HG03575 (cell line): ENCODE results near the gene ADIPOR1.
"Not testable (repeated sequence)": the region's sequence is repeated elsewhere in the genome, so short reads cannot be mapped to it uniquely, and the experiment has no call there.

Experiments used
- ATAC-seq: cut with Tn5 transposase; IDR thresholded peaks from one replicate; pipeline ENCODE4 v1.9.1; 2021; ENCODE audit not compliant: unreplicated experiment, insufficient number of reproducible peaks, low FRiP score; ENCODE audit errors: extremely low read depth

The ADIPOR1 gene, protein sequence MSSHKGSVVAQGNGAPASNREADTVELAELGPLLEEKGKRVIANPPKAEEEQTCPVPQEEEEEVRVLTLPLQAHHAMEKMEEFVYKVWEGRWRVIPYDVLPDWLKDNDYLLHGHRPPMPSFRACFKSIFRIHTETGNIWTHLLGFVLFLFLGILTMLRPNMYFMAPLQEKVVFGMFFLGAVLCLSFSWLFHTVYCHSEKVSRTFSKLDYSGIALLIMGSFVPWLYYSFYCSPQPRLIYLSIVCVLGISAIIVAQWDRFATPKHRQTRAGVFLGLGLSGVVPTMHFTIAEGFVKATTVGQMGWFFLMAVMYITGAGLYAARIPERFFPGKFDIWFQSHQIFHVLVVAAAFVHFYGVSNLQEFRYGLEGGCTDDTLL

GRCh38 chr1:202957733-202958543, at the start of gene ADIPOR1:
Gene ADIPOR1 (minus strand): TSS chr1:202958312. CDS start chr1:202951070, 7,242 bp downstream.
- peak; percentile 54 for ATAC-seq

DNA sequence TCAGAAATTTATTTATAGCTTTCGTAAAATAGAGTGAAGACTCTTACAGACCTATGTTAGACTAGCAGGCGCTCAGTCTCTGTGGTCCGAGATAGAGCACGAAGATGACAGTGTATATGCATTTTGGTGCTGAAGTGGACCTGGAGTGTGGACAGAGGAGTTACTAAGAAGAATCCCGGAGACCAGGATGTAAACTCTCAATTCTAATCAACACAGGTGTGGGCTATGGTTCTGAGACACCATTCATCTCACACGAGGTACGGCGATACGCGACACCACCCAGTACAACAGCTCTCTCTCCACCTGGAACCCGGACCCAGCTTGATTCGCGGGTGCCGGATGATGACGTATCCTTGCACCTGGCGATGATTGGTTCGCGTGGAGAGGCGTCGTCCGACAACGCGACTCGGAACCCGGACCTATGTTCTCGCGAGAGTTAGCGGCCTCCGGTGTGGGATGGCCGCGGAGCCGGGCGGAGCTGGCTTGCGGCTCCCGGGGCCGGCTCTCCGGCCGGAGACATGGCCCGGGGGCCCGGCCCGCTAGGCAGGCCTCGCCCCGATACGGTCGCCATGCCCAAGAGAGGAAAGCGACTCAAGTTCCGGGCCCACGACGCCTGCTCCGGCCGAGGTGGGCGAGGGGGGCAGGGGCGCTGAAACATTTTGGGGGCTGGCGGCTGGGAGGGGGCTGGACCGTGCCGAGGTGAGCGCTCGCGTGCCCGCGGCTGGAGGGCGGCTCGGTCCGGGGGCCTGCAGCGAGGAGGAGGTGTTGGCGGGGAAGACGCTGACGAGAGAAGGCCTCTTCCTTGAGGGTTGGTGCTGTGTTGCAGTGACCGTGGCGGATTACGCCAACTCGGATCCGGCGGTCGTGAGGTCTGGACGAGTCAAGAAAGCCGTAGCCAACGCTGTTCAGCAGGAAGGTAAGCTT, 49.1 kb upstream of the ADIPOR1 start, which contains the start of gene TMEM183A:
TMEM183A (plus strand) TSS at position 427 of the 924 bp plus-strand sequence; CDS start at position 519, 92 bp downstream.
- ATAC-seq, result no peak

GRCh38 chr1:203005395-203006142, 47.5 kb upstream of the ADIPOR1 start:
- not testable (repeated sequence) for ATAC-seq

GRCh38 chr1:203002951-203003350, 44.8 kb upstream of the ADIPOR1 start:
- ATAC-seq, result no peak

DNA sequence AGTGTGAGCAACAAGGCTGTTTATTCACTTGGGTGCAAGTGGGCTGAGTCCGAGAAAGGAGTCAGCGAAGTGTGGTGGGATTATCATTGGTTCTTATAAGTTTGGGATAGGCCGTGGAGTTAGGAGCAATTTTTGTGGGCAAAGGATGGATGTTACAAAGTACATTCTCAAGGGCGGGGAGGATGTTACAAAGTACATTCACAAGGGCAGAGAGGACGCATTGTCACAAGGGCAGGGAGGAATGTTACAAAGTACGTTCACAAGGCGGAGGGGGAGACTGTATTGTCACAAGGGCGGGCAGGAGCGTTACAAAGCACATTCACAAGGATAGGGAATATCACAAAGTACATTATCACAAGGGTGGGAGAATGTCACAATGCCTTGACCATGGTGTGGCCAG, 43.9 kb upstream of the ADIPOR1 start:
- no peak for ATAC-seq

GRCh38 chr1:203000217-203000944, 42.3 kb upstream of the ADIPOR1 start:
- ATAC-seq, result no peak

- no peak for ATAC-seq
These were observed 41.0 kb upstream of the ADIPOR1 start for GRCh38 chr1:202998836-202999750.

- no peak for ATAC-seq
These were observed 36.6 kb upstream of the ADIPOR1 start for GRCh38 chr1:202994756-202995155.

DNA sequence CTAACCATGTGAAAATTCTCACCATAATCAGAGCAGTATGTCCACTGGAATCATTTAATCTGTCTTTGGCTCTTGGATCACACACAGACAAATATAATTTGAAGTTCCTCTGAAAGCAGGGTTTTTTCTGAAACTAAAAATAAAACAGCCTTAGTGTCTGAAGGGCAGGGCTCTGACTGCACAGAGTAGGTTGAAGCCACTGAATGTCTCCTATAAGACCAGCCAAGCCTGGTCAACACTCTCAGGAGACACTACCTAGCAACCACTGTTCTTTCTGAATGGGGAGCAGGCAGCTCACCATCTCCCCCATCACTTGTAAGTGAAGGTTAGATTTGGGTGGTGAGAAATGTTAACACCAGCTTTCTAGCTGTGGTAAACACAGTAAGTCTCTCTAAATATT, 33.0 kb upstream of the ADIPOR1 start:
- ATAC-seq, result no peak

DNA sequence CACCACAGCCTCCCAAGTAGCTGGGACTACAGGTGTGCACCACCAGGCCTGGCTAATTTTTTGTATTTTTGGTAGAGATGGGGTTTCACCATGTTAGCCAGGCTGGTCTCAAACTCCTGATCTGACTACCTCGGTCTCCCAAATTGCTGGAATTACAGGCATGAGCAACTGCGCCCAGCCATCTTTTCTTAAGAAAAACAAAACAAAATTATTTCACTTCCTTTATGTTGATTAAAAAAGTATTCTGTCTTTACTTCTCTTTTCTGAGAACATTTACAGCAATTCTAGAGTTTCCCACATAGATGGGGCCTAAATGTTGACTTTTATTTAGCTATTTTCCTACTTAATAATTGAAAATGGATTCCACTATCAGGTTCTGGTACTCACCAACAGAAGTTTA, 31.8 kb upstream of the ADIPOR1 start:
- ATAC-seq, result no peak

DNA sequence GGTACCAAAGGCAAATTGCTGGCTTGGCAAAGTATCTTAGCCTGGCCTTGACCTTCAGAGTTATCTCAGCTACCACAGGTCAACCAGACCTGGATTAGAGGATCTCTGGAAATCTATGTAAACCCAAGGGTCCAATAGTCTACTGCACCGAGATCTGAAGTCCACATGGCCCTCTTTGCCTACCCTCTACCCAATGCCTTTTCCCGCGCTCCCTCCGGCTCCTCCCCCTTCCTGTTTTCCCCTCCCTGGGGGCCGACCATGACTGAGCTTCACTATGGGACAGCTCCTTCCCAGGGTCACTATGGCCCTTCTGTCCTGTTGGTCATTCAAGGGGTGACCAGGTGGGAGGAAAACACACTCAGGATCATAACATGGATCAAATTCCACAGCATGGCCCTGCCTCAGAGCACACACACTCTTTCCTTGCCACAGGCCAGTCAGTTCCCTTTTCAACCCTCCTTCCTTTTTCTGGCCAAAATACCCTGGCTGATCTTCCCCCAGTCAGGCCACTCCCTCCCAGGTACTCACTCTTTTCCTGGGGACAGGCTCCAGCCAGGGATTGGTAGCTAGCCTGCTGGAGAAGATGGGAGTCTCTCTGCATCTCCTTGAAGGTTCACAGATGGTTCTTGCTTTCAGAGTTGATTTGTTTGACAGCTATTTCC, 29.9 kb upstream of the ADIPOR1 start:
- no peak for ATAC-seq

- ATAC-seq, result no peak
These were observed 29.1 kb upstream of the ADIPOR1 start for GRCh38 chr1:202987255-202987654.

GRCh38 chr1:202986120-202986519, 28.0 kb upstream of the ADIPOR1 start:
- not testable (repeated sequence) for ATAC-seq

- ATAC-seq, result no peak
These were observed 24.8 kb upstream of the ADIPOR1 start for GRCh38 chr1:202982715-202983430.

DNA sequence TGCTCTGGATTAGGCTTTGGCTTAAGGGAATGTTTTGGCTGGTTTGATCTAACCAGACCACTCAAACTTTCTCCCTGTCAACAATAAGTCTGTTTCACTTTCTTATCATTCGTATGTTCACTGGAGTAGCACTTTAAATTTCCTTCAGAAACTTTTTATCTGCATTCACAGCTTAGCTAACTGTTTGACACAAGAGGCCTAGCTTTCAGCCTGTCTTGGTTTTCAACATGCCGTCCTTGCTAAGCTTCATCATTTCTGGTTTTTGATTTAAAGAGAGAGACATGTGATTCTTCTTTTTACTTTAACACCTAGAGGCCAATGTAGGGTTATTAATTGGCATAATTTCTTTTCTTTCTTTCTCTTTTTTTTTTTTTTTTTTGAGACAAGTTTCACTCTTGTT, 23.8 kb upstream of the ADIPOR1 start:
- ATAC-seq, result no peak

- no peak for ATAC-seq
These were observed 21.3 kb upstream of the ADIPOR1 start for GRCh38 chr1:202979459-202979858.
